AG04449 (cell line): ENCODE results near the gene CCDC50.

Source experiments
- CTCF ChIA-PET: fragments of 350-600 bp; formaldehyde crosslinking; extraction: SDS; loops from one replicate; lab custom pipeline; 2021; ENCODE audit warnings: antibody characterized with exemption; lab: Yijun Ruan, JAX
- POLR2A ChIA-PET: fragments of 400-600, 350-600 bp; formaldehyde crosslinking; extraction: SDS; loops from one replicate; lab custom pipeline; 2020; ENCODE audit warnings: antibody characterized with exemption, inconsistent platforms; lab: Yijun Ruan, JAX
- DNase-seq: peaks from one replicate; pipeline ENCODE4 v3.0.0-alpha.2; 2010; ENCODE audit warnings: low read depth, low spot score
- H3K4me3 ChIP-seq: 2 replicates; pipeline ENCODE4 v1.5.1; 2011; ENCODE audit warnings: low read depth, mild to moderate bottlenecking, control low read depth, low read length
- CTCF ChIP-seq: IDR thresholded peaks from one replicate; pipeline ENCODE4 v1.5.1; 2011; ENCODE audit warnings: mild to moderate bottlenecking, moderate library complexity, low read length, control low read depth, inconsistent platforms; ENCODE audit not compliant: insufficient read depth; ENCODE audit errors: missing control alignments

The CCDC50 gene

GRCh38 chr3:191340966-191341365 is 11.8 kb downstream of the CCDC50 start:
- TF ChIP-seq CTCF: no peak
- CTCF ChIA-PET: interaction anchor here (1.3 kb wide), 1 partner anchor 8 kb away, joined by 3 read pairs; no protein-coding TSS in a partner anchor
- no peak for DNase-seq
- POLR2A ChIA-PET: interaction anchor here (1.1 kb wide), 1 partner anchor 10 kb away, joined by 3 read pairs; no protein-coding TSS in a partner anchor
- H3K4me3 ChIP-seq: no peak overlapping the region

GRCh38 chr3:191342006-191342405 is 12.8 kb downstream of the CCDC50 start:
- no peak for TF ChIP-seq CTCF
- ChIA-PET POLR2A (interaction anchor here (0.6 kb wide), 1 partner anchor 11 kb away, joined by 3 read pairs; no protein-coding TSS in a partner anchor), CTCF (interaction anchor here (1.3 kb wide), 1 partner anchor 9 kb away, joined by 3 read pairs; no protein-coding TSS in a partner anchor)
- H3K4me3 ChIP-seq: no peak overlapping the region
- no peak for DNase-seq

GRCh38 chr3:191342411-191342810 is 13.2 kb downstream of the CCDC50 start:
- DNase-seq: no peak
- POLR2A ChIA-PET: interaction anchor here (0.6 kb wide), 1 partner anchor 11 kb away, joined by 3 read pairs; no protein-coding TSS in a partner anchor
- TF ChIP-seq CTCF: no peak
- CTCF ChIA-PET: interaction anchor here (1.3 to 1.5 kb wide), 2 partner anchors 9 to 40 kb away, joined by 3 read pairs; no protein-coding TSS in a partner anchor
- no peak overlapping the region for H3K4me3 ChIP-seq

GRCh38 chr3:191343115-191343514 is 13.9 kb downstream of the CCDC50 start:
- no peak for DNase-seq
- TF ChIP-seq CTCF: no peak
- CTCF ChIA-PET: interaction anchor here (1.5 kb wide), 1 partner anchor 39 kb away, joined by 3 read pairs; no protein-coding TSS in a partner anchor
- POLR2A ChIA-PET: no interaction called here
- no peak overlapping the region for H3K4me3 ChIP-seq

GRCh38 chr3:191343913-191344312 is 14.7 kb downstream of the CCDC50 start:
- CTCF ChIA-PET: interaction anchor here (1.5 kb wide), 1 partner anchor 38 kb away, joined by 3 read pairs; no protein-coding TSS in a partner anchor
- POLR2A ChIA-PET: no interaction called here
- H3K4me3 ChIP-seq: no peak overlapping the region
- no peak for TF ChIP-seq CTCF
- no peak for DNase-seq

GRCh38 chr3:191345334-191345733 is 16.1 kb downstream of the CCDC50 start:
- TF ChIP-seq CTCF: no peak
- ChIA-PET CTCF (interaction anchor here (1.0 kb wide), 1 partner anchor 13 kb away, joined by 3 read pairs; no protein-coding TSS in a partner anchor), POLR2A (no interaction called here)
- no peak for DNase-seq
- no peak overlapping the region for H3K4me3 ChIP-seq
